Thyroid gland (tissue), 4 donors: ENCODE data around the gene GRIN2C. TPM values are rescaled to one million over a fixed set of nuclear protein-coding genes. Genes with fewer than 3 reads are reported as not detected.

Experiments used
- DNase-seq, 2 donors: peaks; one replicate each; pipeline ENCODE4 v3.0.0-alpha.2; 2019
- H3K27ac ChIP-seq, 3 donors: fragments of 200-600 bp; sonication (generic); 1 replicate in 2 of 3; 2 replicates in 1 of 3; pipeline ENCODE4 v1.5.1; 2016 to 2019; ENCODE audit warnings: mild to moderate bottlenecking in 1 of 3, moderate library complexity in 1 of 3
- H3K27me3 ChIP-seq: fragments of 200-600 bp; sonication (generic); one replicate; pipeline ENCODE4 v1.5.1; 2019
- H3K36me3 ChIP-seq, 2 donors: fragments of 200-600 bp; sonication (generic); one replicate each; pipeline ENCODE4 v1.5.1; 2016 to 2019
- H3K4me1 ChIP-seq, 2 donors: fragments of 200-600 bp; sonication (generic); one replicate each; pipeline ENCODE4 v1.5.1; 2017 to 2019
- H3K4me3 ChIP-seq, 3 donors: fragments of 200-600 bp; sonication (generic); replicated peaks in 1 of 3; 1 replicate in 2 of 3; 2 replicates in 1 of 3; pipeline ENCODE4 v1.5.1; 2016; ENCODE audit warnings: mild to moderate bottlenecking in 1 of 3
- H3K9me3 ChIP-seq: fragments of 200-600 bp; sonication (generic); one replicate; pipeline ENCODE4 v1.5.1; 2017
- CTCF ChIP-seq, 6 experiments: fragments of 200-600 bp in 3 of 6; fragments of 450-650 bp in 3 of 6; sonication (generic) in 3 of 6; IDR thresholded peaks; one replicate each; pipeline ENCODE4 v1.5.1; 2016 to 2019; ENCODE audit warnings: antibody characterized with exemption in 6 of 6, mild to moderate bottlenecking in 2 of 6, inconsistent platforms in 1 of 6, moderate library complexity in 1 of 6
- POLR2A ChIP-seq, 2 donors: fragments of 450-650 bp; IDR thresholded peaks; one replicate each; pipeline ENCODE4 v1.6.1; 2017; ENCODE audit warnings: antibody characterized with exemption in 2 of 2, mild to moderate bottlenecking in 2 of 2, moderate library complexity in 1 of 2
- WGBS, 2 donors: methylation state at CpG; one replicate each; pipeline ENCODE4 v1.1.5; 2017; 5-methylcytosine and 5-hydroxymethylcytosine counted together
- intact Hi-C: fragments of 100-400 bp; cut with DNase I; formaldehyde crosslinking; loops from one replicate; pipeline ENCODE4 v1.15.1; 2023
- total RNA-seq, 4 donors: library from RNA; depleted of rRNA; stranded (reverse); fragments of >200 nt; gene quantifications; one replicate each; pipeline ENCODE4 v1.2.3, GENCODE V29; 2016

The GRIN2C gene
- total RNA-seq, 4 donors from 2014 or later, result 63.4 to 120 (median 94.0) TPM

GRCh38 chr17:74830861-74831260 is 28.8 kb downstream of the GRIN2C start:
- peaks cover 54 to 82% of the 10 kb centered on the region in 2 donors for H3K4me1 ChIP-seq
- TF ChIP-seq CTCF (IDR thresholded peaks at IDR 0.05), result no peak
- TF ChIP-seq POLR2A (IDR thresholded peaks at IDR 0.05), result no peak
- WGBS, 2 donors, result 94 to 95% methylated on average over 19 of the region's 19 CpGs
- H3K27ac ChIP-seq, result no peak overlapping the region
- no peaks in the 10 kb centered on the region for H3K27me3 ChIP-seq
- intact Hi-C loops, result no loop called here
- no peak overlapping the region for H3K4me3 ChIP-seq
- no peaks in the 10 kb centered on the region for H3K36me3 ChIP-seq
- no peak for DNase-seq
- H3K9me3 ChIP-seq, result no peaks in the 10 kb centered on the region

GRCh38 chr17:74827800-74828199 is 31.9 kb downstream of the GRIN2C start:
- Histone ChIP-seq H3K27me3 (no peaks in the 10 kb centered on the region), H3K27ac (peak overlapping the region; percentile 57 to 85 (median 76)), H3K9me3 (no peaks in the 10 kb centered on the region), H3K4me3 (no peak overlapping the region), H3K4me1 (peaks cover 50 to 77% of the 10 kb centered on the region in 2 donors), H3K36me3 (no peaks in the 10 kb centered on the region)
- DNase-seq, result peak; percentile 99
- intact Hi-C loops, result no loop called here
- TF ChIP-seq CTCF (IDR thresholded peaks at IDR 0.05), result no peak
- TF ChIP-seq POLR2A (IDR thresholded peaks at IDR 0.05), result peak in 1 of 2 donors; percentile 19
- 42% methylated on average over 10 of the region's 11 CpGs; no CpG with 5 or more reads in 1 of the 2 donors for WGBS, 2 donors

- Histone ChIP-seq H3K36me3 (no peaks in the 10 kb centered on the region), H3K4me3 (no peak overlapping the region), H3K9me3 (no peaks in the 10 kb centered on the region), H3K4me1 (peaks cover 47 to 77% of the 10 kb centered on the region in 2 donors), H3K27ac (peak overlapping the region in 2 of 3 donors; percentile 75 to 85), H3K27me3 (no peaks in the 10 kb centered on the region)
- TF ChIP-seq CTCF (IDR thresholded peaks at IDR 0.05), result no peak
- no peak for TF ChIP-seq POLR2A (IDR thresholded peaks at IDR 0.05)
- DNase-seq, result no peak
- WGBS, 2 donors, result 88 to 94% methylated on average over 6 to 9 of the region's 9 CpGs
- intact Hi-C loops, result no loop called here
Observed at GRCh38 chr17:74825952-74826719, 33.5 kb downstream of the GRIN2C start.

- intact Hi-C loops, result no loop called here
- Histone ChIP-seq H3K4me3 (no peak overlapping the region), H3K36me3 (no peaks in the 10 kb centered on the region), H3K4me1 (peaks cover 57 to 81% of the 10 kb centered on the region in 2 donors), H3K27me3 (no peaks in the 10 kb centered on the region), H3K27ac (peak overlapping the region in 1 of 3 donors; percentile 75), H3K9me3 (no peaks in the 10 kb centered on the region)
- DNase-seq, result peak; percentile 81 to 87
- WGBS, 2 donors, result 50 to 68% methylated on average over 10 to 11 of the region's 11 CpGs
- TF ChIP-seq CTCF (IDR thresholded peaks at IDR 0.05) (peak in 2 of 6 experiments; percentile 3 to 17), POLR2A (IDR thresholded peaks at IDR 0.05) (no peak)
Observed at GRCh38 chr17:74824961-74825627, 34.6 kb downstream of the GRIN2C start.

GRCh38 chr17:74822939-74823367 is 36.7 kb downstream of the GRIN2C start:
- Histone ChIP-seq H3K36me3 (no peaks in the 10 kb centered on the region), H3K27ac (peak overlapping the region; percentile 12 to 48 (median 14)), H3K4me3 (no peak overlapping the region), H3K9me3 (no peaks in the 10 kb centered on the region), H3K4me1 (peaks cover 46 to 64% of the 10 kb centered on the region in 2 donors), H3K27me3 (no peaks in the 10 kb centered on the region)
- TF ChIP-seq CTCF (IDR thresholded peaks at IDR 0.05) (no peak), POLR2A (IDR thresholded peaks at IDR 0.05) (no peak)
- intact Hi-C loops, result no loop called here
- 66 to 72% methylated on average over 12 of the region's 12 CpGs for WGBS, 2 donors
- no peak for DNase-seq
